Activated T-helper 9 cell treated with anti-CD3 and anti-CD28 coated beads, Interleukin-2, amount 50 U/mL, for 16 hours (primary cell): ENCODE results near the gene PRSS56.
"Not testable (repeated sequence)": the region's sequence is repeated elsewhere in the genome, so short reads cannot be mapped to it uniquely, and the experiment has no call there.

Source experiments
- DNase-seq: peaks from one replicate; pipeline ENCODE4 v3.0.0-alpha.2; 2020; ENCODE audit warnings: low read depth

The PRSS56 gene

GRCh38 chr2:232525791-232526371, 5.7 kb downstream of the PRSS56 start, which contains the start of gene CHRND:
Gene CHRND (plus strand): TSS chr2:232526160. CDS start chr2:232526216, 56 bp downstream.
- DNase-seq, result no peak

- no peak for DNase-seq
Measured at GRCh38 chr2:232526372-232526941, 6.3 kb downstream of the PRSS56 start.

DNA sequence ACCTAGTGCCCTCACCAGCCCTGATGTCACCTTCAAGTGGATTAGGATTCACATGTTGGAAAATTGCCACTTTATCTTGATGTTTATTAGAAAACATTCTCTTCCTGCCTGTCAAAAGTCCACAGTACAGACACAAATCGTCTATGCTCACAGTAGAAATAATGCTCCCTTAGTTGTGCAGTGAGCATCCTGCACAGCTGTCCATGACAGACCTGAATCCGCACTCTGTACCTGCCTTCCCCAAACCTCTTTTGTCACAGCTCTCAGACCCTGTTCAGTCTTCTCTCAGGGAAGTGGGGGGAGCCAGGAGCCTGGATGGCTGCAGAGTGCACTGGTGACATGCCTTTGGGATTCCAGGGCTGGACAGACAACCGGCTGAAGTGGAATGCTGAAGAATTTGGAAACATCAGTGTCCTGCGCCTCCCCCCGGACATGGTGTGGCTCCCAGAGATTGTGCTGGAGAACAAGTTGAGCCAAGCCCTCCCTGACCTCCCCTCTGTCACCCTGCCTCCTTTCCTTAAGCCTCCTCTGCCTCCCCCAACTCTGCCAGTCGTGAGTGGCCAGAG, 7.8 kb downstream of the PRSS56 start:
- no peak for DNase-seq

DNA sequence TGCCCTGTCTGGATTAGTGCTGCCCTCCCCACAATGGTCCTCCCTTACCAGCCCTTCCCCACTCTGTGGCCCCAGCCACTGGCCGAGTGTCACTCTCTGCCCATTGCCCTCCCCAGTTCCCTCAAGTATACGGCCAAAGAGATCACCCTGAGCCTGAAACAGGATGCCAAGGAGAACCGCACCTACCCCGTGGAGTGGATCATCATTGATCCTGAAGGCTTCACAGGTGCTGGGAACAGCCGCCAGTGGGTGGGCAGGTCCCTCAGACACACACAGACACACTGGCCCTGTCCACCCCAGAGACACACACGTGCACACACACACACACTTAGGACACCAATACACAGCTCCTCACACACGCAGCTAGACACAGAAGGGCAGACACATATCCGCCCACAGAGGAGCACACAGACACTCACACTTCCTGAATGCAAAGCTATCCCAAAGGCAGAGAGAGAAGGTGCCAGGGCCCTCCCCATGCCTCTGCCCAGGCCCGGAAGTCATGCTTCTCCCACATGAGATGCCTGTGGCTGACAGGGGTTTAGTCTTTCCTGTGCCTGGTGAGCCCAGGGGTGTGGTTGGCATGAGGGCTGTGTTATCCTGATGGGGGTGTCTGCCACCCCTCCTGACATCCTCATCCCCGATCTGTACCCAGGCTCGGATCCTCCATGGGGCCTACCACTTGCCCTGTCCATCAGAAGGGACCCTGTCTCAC, 8.7 kb downstream of the PRSS56 start:
- DNase-seq, result no peak

DNA sequence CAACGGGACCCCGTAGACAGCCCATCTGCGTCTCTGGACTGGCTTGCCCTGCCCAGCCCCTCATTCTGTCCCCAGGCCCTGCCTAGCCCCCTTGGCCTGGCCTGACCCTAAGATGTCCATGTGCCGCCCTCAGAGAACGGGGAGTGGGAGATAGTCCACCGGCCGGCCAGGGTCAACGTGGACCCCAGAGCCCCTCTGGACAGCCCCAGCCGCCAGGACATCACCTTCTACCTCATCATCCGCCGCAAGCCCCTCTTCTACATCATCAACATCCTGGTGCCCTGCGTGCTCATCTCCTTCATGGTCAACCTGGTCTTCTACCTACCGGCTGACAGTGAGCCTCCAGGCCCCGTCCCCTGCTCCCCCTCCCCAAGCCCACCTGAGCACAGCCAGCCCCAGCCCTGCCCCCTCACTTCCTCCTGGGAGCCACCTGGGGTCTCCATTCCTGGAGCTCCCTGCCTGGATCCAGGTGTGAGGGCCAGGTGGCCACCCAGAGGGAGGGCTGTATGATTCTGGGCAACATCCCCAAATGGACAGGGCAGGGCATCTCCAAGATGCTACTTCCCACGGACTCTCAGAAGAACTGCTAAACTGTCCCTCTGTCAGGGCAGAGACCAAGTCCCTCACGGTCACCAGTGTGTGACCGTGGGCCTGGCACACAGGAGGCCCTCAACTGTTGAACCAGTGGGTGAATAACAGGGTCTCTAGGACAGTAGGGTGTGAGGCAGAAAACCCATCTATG, 9.8 kb downstream of the PRSS56 start:
- no peak for DNase-seq

GRCh38 chr2:232530626-232531260, 10.6 kb downstream of the PRSS56 start:
- DNase-seq, result no peak

- no peak for DNase-seq
Measured at GRCh38 chr2:232532419-232532818, 12.2 kb downstream of the PRSS56 start.

DNA sequence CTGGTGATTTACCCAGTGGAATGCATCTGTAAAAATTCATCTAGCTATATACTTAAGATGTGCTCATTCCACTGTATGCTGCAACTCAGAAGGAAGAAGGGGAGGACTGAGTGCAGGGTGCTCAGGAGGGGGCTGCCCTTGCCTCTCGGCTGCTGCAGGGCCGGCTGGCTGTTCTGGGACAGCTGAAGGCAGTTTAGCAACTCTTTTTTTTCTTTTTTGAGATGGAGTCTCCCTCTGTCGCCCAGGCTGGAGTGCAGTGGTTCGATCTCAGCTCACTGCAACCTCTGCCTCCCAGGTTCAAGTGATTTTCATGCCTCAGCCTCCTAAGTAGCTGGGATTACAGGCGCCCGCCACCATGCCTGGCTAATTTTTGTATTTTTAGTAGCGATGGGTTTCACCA, 12.6 kb downstream of the PRSS56 start:
- not testable (repeated sequence) for DNase-seq

DNA sequence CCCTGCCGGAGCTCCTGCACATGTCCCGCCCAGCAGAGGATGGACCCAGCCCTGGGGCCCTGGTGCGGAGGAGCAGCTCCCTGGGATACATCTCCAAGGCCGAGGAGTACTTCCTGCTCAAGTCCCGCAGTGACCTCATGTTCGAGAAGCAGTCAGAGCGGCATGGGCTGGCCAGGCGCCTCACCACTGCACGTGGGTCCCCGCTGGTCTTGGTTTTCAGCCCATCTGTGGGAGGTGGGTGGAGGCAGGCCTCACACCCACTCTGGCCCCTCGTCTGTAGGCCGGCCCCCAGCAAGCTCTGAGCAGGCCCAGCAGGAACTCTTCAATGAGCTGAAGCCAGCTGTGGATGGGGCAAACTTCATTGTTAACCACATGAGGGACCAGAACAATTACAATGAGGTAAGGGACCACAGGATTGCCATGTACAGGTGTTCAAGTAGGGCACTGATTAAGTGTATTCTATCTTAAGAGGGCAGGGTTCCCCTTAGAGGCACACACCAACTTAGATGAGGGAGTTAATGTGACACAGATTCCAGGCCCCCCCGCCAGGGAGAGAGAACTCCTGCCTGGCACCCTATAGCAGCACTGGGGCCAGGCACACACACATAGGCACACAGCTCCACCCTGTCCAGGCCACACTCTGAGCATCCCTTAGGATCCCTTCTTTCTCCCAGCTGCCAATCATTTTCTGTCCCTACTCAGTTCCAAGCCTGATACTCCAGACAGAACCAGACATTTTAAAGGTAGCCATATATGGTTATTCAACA, 13.9 kb downstream of the PRSS56 start:
- no peak for DNase-seq

GRCh38 chr2:232534940-232535651, 14.9 kb downstream of the PRSS56 start:
- DNase-seq, result no peak

- DNase-seq, result no peak
Measured at GRCh38 chr2:232535761-232536530, 15.8 kb downstream of the PRSS56 start.

DNA sequence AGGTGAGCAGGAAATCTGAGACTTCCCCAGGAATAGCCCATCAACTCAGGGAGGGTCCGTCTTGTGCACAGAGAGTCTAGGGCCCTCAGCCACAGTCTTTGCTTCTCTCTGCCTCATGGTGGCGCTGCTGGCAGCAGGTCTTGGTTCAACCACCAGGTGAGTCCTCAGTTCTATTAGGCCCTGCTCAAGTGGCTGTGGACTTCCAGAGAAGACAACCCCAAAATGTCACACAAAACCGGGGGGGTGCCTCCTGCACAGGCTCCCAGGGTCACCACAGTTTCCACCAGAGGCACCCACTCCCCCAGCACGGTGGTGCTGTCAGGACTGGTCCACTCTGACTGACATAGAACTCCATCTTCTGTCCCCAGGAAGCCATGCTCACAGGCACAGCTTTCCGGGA, 16.9 kb downstream of the PRSS56 start:
- no peak for DNase-seq

DNA sequence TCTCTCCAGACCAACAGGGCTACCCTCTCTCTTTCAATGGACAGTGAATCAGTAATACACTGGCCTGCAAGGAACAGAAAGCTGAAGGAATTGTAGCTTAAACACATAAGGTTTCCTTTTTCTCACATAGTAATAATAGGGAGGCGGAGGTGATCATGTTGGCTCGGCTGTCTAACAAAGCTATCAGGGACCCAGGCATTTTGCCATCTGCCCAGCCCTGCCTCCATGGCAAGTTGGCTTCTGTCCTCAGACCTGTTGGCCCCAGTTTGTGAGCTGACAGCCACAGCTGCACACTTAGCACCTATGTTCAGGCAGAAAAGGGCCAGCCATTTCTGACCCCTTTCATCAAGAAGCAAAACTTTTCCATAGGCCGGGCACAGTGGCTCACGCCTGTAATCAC, 17.3 kb downstream of the PRSS56 start:
- no peak for DNase-seq

GRCh38 chr2:232538671-232539070, 18.5 kb downstream of the PRSS56 start:
- no peak for DNase-seq

DNA sequence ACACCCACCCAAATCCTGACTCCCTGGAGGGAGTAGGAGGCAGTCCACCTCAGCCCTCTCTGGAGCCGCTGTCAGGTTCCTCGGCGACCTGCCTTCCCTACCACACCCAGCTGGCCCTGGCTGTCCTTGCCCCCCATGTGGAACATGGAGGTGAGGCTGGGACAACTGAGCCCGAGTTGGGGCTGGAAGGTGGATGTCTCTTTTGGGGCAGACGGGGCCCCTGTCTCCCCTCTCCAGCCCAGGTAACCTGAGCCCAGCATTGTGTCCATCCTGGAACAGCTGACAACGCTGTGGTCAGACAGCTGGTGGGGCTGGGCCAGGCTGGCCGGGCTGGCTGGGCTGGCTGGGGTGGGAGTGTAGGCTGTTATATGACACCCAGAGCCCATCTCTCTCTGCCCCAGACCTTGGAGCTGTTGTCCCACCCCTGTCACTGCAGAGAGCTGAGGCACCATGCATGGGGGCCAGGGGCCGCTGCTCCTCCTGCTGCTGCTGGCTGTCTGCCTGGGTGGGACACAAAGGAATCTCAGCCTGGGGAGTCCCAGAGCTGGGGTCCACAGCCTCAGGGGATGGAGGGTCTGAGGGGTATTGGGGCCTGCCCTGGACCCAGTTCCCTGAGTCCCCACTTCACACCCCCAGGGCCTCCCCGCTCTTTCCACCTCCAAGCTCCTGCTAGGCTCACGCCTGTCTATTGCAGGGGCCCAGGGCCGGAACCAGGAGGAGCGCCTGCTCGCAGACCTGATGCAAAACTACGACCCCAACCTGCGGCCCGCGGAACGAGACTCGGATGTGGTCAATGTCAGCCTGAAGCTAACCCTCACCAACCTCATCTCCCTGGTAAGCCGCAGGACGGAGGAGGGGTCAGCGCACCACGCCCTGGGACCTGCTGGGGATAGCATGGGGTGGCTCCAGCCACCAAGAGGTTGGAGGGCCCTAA, 19.4 kb downstream of the PRSS56 start, which contains the start of gene CHRNG:
CHRNG (plus strand) TSS at position 395 of the 934 bp plus-strand sequence; CDS start at position 451, 56 bp downstream.
- no peak for DNase-seq

DNA sequence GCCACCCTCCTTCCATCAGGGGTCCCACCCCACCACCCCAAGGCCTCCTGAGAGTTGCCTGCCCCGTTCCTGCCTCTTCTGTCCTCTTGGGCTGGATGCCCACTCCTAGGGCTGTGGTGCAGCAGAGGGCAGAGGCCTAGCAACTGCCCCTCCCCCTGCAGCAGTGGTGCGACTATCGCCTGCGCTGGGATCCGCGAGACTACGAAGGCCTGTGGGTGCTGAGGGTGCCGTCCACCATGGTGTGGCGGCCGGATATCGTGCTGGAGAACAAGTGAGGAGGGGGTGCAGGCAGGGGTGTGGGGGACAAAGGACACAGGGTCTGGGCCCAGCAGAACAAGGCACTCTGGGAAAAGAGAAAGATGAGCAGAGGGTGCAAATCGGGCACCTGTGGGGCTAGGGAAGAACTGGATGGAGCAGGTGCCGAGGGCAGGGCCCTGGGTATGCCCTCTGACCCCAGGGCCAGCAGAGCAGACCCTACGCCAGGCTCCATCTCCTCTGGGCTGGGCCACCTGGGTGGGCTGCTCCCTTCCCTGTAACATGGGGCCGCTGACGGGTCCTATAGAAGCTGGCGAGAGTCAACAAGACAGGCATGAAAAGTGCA, 20.4 kb downstream of the PRSS56 start:
- DNase-seq, result no peak

GRCh38 chr2:232541195-232541960, 21.2 kb downstream of the PRSS56 start:
- DNase-seq, result no peak
